Right lobe of liver (tissue), 4 donors: ENCODE data around the gene ABHD6.

Source experiments
- POLR2A ChIP-seq: fragments of 450-650 bp; IDR thresholded peaks from one replicate; pipeline ENCODE4 v1.6.1; 2017; ENCODE audit warnings: antibody characterized with exemption, mild to moderate bottlenecking
- TF ChIP-seq, protein P1 (sequence below), 4 donors: fragments of 200-600 bp in 3 of 4; fragments of 450-650 bp in 1 of 4; IDR thresholded peaks; one replicate each; pipeline versions ENCODE4 v1.5.1 to v1.8.0; 2016 to 2022; ENCODE audit warnings: antibody characterized with exemption in 4 of 4, mild to moderate bottlenecking in 2 of 4
- donor health status: DM: no; HTN: no; CAD: no.
- donor health status: DM: no; HTN: no; CAD: no.
- donor health status: DM: no; HTN: yes; CAD: no.

DNA sequence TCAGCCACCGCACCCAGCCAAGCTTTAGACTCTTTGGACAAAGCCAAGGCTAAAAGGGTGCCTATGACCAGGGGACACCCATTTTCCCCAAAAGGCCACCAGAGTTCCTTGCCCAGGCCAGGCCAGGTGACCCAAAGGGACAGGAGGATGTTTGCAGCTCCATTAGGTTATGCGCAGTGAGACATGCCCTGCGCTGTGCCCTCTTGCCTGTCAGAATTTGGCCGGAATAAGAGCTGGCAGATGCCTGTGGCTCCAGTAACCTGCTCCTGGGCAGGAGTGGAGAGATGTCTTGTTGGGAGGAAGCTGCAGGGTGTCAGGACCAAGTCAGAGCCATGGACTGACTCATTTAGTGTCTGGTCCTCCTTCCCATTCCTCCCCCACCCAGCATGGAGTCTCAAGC is 47.3 kb upstream of the ABHD6 start:
- TF ChIP-seq, protein P1, sequence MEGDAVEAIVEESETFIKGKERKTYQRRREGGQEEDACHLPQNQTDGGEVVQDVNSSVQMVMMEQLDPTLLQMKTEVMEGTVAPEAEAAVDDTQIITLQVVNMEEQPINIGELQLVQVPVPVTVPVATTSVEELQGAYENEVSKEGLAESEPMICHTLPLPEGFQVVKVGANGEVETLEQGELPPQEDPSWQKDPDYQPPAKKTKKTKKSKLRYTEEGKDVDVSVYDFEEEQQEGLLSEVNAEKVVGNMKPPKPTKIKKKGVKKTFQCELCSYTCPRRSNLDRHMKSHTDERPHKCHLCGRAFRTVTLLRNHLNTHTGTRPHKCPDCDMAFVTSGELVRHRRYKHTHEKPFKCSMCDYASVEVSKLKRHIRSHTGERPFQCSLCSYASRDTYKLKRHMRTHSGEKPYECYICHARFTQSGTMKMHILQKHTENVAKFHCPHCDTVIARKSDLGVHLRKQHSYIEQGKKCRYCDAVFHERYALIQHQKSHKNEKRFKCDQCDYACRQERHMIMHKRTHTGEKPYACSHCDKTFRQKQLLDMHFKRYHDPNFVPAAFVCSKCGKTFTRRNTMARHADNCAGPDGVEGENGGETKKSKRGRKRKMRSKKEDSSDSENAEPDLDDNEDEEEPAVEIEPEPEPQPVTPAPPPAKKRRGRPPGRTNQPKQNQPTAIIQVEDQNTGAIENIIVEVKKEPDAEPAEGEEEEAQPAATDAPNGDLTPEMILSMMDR (IDR thresholded peaks at IDR 0.05), result no peak
- no peak for TF ChIP-seq POLR2A
